CD4-positive, alpha-beta T cell treated with Interleukin-1 beta for 1 hour (primary cell): ENCODE measurements around the gene ZNF225.
"Not testable (repeated sequence)": the region's sequence is repeated elsewhere in the genome, so short reads cannot be mapped to it uniquely, and the experiment has no call there.

ENCODE experiments used
- DNase-seq, 2 donors: peaks; one replicate each; pipeline ENCODE4 v3.0.0-alpha.2; 2020 to 2022

The ZNF225 gene

DNA sequence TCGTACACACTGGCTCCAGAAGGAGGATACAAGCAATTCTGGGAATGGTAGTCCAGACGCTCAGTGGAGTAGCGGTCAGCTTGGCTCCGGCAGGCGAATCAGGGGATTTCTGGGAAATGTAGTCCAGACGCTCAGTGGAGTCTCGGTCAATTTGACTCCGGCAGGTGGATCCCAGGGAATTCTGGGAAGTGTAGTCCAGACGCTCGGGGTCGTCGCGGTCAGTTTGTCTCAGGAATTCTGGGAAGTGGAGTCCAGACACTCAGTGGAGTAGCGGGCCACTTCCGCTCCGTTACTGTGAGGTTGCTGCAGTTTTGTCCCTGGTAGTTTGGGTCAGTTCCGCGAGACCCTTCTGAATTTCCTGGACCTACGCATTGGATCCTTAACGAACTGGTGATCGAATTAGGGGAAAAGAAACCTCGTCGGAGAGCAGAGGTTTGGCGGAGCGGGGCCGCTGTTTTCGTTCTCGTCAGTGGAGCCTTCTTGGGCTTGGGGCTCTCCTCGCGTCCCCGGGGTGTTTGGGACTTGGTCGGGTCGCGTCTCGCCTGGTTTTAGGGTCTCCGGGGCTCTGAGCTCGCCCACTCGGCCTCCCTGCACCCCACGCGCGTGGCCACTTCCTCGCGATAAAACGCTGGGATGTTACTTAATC lies at the start of gene ZNF225:
Gene ZNF225 (plus strand): TSS at position 262 of the 646 bp plus-strand sequence. CDS start 2,429 bp downstream, outside the sequence.
- peak; percentile 92 to 94 for DNase-seq

GRCh38 chr19:44066305-44066704 lies 46.9 kb upstream of the ZNF225 start:
- DNase-seq, result no peak

DNA sequence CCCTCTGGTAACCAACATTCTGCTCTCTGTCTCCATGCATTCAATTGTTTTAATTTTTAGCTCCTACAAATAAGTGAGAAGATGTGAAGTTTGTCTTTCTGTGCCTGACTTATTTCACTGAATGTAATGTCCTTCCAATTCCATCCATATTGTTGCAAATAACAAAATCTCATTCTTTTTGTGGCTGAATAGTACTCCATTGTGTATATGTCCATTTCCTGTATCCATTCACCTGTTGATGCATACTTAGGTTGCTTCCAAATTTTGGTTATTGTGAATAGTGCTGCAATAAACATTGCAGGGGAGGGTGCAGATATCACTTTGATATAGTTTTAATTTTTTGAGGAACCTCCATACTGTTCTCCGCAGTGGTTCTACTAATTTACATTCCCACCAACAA lies 43.8 kb upstream of the ZNF225 start:
- no peak for DNase-seq

DNA sequence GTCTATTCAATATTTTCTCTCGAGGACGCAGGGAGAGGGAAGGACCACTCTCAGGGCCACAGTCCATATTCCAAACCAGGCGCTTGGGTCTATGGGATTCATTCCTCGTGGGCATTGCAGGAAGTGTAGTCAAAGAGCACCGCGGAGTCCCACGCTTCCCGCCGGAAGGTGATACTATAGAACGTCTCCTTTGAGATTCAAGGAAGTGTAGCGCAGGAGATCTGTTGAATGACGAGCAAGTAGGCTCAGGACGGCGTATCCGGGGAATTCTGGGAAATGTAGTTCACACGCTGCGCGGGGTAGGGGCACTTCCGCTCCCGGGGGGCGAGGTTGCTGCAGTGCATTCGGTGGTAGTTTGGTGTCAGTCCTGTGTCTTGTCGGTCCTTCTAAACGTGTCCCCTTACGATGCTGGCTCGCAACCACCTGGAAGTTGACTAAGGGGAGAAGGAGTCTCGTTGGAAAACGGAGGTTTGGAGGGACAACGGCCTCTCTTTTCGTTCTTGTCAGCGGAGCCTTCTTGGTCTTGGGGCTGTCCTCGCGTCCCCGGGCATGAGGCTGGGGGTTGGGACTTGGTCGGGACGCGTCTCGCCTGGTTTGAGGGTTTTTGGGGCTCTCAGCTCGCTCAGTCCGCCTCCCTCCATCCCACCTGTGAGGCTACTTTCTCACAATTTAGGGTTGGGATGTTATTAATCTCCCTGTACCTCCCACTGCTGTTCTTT lies 41.2 kb upstream of the ZNF225 start, which contains the start of gene ZNF284:
Gene ZNF284 (plus strand): TSS at position 336 of the 719 bp plus-strand sequence. CDS start 4,231 bp downstream, outside the sequence.
- DNase-seq, result peak; percentile 90

DNA sequence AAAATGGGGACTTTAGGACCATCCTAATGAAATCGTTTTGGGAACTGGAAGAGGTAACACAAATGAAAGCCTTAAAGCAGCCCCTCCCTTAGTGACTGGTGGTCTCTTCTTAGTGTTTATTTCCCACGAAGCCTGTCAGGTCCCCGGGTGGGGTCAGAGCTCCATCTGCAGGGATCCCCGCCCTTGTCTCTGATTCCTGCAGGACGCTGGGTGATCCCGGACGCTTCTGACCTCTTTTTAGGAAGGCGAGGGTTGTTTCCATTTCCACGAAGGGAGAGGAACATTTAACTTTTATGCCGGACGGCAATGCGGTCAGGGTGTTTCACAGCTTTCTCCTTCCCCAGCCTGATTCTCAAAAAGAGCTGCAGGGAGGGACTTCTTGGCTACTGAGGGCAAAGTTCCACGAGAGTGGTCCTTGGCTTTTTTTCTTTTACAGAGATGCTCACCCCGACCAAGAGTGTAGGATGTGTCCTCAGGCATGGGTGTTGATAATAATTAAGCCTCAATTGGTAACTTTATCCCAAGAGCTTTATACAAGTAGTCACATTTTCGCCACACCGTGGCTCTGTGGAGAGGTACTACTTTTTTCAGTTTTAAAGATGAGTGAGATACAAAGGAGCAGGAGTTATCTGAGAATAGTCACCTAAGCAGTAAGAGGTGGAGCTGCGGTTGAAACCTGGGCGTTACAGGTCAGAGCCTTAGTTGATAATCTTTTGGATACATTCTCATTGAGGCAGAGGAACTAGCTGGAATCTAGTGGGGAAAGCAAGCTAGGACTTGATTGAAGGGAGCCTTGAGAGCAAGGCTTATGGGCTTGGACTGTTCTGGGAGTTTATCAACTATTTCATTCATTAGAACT lies 40.4 kb upstream of the ZNF225 start:
- DNase-seq, result no peak

GRCh38 chr19:44076325-44076724 lies 36.9 kb upstream of the ZNF225 start:
- no peak for DNase-seq

- no peak for DNase-seq
These were observed 21.1 kb upstream of the ZNF225 start for GRCh38 chr19:44092108-44092507.

GRCh38 chr19:44093931-44094765 lies 19.1 kb upstream of the ZNF225 start, which contains the start of gene ZNF224:
Gene ZNF224, plus strand, starts transcription at chr19:44094361. Its CDS starts 3,513 bp downstream, at chr19:44097874.
- DNase-seq, result peak; percentile 87 to 88

GRCh38 chr19:44107751-44108150 lies 5.4 kb upstream of the ZNF225 start:
- no peak for DNase-seq

DNA sequence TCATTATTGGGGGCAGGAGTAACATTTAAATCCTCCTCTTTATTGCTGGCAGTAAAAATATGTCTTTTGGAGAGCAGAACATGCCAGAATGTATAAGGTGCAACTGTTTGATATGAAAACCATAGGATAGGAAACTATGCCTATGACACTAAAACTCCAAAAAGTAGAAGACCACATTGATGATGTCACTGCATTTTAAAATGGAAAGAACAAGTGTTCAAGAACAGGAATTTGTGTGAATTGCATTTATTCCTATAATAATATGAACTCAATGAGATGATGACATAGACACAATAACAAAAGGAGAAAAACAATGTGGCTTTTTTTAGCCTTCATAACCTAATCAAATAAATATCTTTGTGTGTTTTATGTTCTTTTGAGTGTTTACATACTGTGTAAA lies 3.7 kb upstream of the ZNF225 start:
- DNase-seq, result no peak

- no peak for DNase-seq
These were observed 1.2 kb upstream of the ZNF225 start for GRCh38 chr19:44111910-44112463.

DNA sequence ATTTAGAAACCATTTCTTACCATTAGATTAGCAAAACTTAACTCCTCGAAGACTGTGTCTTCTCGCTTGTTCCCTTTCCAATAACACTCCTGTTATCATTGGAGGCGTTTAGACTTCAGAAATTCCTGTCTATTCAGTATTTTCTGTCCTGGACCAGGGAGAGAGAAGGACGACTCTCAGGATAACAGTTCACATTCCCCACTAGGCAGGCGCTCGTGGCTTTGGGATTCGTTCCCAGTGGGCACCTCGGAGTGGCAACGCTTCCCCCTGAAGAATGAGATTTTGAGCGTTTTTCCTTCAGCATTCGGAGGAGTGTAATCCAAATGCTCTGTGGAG lies 429 bp upstream of the ZNF225 start:
- DNase-seq, result no peak

- DNase-seq, result no peak
These were observed 688 bp downstream of the ZNF225 start for GRCh38 chr19:44113784-44114390.

DNA sequence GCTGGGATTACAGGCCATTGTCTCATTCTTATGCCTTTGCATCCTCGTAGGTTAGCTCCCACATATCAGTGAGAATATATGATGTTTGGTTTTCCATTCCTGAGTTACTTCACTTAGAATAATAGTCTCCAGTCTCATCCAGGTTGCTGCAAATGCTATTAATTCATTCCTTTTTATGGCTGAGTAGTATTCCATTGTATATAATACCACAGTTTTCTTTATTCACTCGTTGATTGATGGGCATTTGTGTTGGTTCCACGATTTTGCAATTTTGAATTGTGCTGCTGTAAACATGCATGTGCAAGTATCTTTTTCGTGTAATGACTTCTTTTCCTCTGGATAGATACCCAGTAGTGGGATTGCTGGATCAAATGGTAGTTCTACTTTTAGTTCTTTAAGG lies 8.0 kb downstream of the ZNF225 start:
- DNase-seq, result not testable (repeated sequence)

DNA sequence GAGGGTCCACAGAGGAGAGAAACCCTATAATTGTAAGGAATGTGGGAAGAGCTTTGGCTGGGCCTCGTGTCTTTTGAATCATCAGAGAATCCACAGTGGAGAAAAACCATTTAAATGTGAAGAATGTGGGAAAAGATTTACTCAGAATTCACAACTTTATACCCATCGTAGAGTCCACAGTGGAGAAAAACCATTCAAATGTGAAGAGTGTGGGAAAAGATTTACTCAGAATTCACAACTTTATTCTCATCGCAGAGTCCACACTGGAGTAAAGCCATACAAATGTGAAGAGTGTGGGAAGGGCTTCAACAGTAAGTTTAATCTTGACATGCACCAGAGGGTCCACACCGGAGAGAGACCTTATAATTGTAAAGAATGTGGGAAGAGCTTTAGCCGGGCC lies 18.8 kb downstream of the ZNF225 start:
- DNase-seq, result no peak

GRCh38 chr19:44141191-44142058 lies 28.2 kb downstream of the ZNF225 start, which contains the start of gene ZNF234:
Gene ZNF234, plus strand, starts transcription at chr19:44141554. Its CDS starts 3,079 bp downstream, at chr19:44144633.
- peak; percentile 68 to 81 for DNase-seq

DNA sequence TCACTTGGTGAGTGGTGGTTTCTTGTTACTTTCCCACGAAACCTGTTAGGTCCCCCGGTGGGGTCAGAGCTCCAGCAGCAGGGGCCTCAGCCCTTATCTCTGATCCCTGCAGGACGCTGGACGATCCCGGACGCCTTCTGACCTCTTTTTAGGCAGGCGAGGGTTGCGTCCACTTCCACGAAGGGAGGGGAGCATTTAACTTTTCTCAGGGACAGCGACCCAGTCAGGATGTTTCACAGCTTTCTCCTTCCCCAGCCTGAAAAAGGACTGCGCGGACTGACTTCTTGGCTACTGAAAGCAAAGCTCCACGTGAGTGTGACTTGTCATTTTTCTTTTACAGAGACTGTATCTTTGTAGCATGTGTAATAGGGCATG lies 28.8 kb downstream of the ZNF225 start:
- no peak for DNase-seq

DNA sequence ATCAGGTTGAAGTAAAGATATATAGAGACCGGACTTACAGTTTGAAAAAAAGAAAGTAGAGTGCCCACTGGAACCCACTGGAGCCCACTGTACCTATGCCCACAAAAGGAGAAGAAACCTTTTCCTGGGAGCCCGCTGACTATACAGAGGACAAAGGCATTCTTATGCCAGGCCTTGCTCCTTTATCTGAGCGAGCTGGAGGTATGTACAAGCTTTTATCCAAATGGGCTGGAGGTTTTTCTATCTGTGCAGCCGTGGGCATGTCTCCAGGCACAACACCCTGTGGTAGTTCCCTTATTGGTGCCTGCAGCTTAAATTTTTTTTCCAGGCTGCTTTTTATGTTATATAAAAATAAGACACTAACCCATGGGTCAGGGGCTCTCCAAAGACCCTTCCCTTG lies 36.6 kb downstream of the ZNF225 start:
- no peak for DNase-seq

GRCh38 chr19:44151491-44151890 lies 38.3 kb downstream of the ZNF225 start:
- DNase-seq, result no peak

DNA sequence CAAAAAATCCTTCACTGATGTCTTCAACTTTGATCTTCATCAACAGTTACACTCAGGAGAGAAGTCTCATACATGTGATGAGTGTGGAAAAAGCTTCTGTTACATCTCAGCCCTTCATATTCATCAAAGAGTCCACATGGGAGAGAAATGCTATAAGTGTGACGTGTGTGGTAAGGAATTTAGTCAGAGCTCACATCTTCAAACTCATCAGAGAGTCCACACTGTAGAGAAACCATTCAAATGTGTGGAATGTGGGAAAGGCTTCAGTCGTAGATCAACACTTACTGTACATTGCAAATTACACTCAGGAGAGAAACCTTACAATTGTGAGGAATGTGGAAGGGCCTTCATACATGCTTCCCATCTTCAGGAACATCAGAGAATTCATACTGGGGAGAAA lies 43.3 kb downstream of the ZNF225 start:
- DNase-seq, result no peak

- no peak for DNase-seq
These were observed 50.6 kb downstream of the ZNF225 start for GRCh38 chr19:44163789-44164188.
